Germinal center (tissue), 1 donor: ENCODE data around the gene PAXX.

Source experiments
- DNase-seq: peaks from one replicate; pipeline ENCODE4 v3.0.0; 2012; ENCODE audit warnings: mixed read lengths, low spot score

Gene PAXX

DNA sequence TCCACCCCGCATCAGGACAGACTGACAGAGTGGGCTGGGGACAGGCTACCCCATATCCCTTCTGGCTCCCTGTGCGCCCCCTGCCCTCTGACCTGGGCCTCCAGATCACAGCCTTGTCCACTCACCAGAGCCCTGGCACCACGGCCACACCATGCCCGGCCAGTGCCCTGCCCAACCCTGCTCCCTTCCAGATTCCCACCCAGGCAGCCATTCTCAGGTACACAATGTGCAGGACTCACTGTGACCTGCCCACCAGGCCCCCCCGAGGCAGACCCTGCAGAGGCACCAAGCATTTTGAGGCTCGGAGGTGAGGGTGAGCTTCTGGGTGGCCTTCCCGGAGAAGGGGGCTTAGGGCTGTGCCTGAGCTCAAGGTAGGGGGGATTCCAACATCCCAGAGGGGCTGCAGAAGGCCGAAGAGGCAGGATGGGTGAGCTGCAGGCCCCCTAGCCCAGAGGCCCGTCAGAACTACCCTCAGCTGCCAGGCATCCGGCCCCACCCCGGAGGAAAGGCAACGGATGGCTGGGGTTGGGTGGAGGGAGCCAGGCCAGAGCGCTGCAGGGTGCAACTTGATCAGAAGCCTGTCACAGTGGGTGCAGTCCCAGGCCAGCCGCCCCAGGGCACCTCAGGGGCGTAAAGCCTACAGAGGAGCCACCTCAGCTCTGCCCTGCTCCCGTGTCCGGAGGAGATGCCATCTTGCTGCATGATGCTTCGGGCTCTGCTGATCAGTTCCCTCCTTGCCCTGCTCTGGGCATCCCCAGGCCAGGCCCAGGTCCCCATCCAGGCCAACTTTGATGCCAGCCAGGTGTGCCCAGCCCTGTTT is 9.8 kb upstream of the PAXX start, which contains the start of gene LCNL1:
TSS of gene LCNL1 (plus strand) at position 762 of the 820 bp plus-strand sequence. CDS start 594 bp downstream, outside the sequence.
- no peak for DNase-seq

DNA sequence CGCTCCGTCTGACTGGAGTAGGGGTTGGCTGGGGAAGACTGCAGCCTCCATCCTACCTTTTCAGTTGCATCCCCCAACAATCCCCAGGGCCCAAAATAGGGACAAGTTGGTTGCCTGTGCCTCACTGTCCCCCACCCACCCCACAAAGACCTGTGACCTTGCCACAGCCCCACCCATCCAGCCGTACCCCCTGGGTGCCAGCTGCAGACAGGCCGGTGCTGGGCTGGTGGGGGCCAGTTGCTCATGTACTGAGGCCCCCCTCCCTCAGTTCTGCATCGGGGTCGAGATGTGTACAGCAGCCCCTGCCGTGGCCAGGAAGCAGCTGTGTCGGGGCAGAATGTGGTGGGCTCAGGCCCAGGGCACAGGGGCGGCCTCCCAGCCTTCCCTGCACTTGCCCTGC is 9.1 kb upstream of the PAXX start:
- no peak for DNase-seq

DNA sequence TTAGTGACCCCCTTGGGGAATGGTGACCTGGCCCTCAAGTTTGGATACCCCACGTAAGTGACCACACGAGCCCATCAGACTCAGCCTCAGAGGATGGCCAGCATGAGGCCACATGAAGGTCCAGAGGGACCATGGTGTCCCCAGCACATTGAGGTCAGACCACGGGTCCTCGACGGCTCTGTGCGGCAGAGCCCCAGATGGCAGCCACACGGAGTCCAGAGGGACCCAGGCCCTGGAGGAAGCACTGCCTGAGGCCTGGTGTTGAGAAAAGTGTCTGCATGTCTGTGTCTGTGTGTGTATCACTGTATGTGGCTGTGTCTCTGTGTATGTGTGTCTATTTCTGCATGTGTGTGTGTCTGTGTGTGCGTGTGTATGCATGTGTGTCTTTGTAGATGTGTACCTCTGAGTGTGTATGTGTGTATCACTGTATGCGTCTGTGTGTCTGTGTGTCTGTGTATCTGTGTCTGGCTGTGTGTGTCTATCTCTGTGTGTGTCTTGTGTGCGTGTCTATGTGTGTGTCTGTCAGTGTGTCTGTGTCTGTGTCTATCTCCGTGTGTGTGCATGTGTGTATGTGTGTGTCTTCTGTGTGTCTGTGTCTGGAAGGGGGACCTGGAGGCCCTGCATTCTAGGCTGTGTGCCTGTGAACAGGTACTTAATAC is 8.4 kb upstream of the PAXX start:
- no peak for DNase-seq

DNA sequence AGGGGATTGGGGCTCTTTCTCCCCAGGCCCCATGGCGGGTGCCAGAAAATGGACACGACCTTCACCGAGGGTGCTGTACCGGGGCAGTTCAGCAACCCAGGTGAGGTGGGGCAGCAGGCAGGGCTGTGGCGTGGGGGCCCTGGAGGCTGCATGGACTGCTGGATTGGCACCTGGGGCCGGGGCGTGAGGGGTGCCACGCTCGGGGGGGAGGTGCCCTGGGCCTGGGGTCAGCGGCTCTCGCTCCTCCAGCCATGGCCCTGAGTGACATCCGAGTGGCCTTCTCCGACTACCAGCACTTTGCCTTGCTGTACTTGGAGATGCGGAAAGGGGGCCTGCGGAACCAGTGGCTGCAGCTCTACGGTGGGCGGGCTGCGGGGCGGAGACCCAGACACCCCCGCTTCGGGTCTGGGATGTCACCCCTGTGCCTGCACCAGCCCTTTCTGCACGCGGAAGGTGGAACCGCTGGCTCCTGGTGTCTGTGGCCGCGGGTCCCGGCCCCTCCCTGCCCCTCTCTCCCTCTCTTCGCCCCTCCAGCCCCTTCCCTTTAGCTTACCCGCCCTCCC is 7.7 kb upstream of the PAXX start:
- DNase-seq = no peak

DNA sequence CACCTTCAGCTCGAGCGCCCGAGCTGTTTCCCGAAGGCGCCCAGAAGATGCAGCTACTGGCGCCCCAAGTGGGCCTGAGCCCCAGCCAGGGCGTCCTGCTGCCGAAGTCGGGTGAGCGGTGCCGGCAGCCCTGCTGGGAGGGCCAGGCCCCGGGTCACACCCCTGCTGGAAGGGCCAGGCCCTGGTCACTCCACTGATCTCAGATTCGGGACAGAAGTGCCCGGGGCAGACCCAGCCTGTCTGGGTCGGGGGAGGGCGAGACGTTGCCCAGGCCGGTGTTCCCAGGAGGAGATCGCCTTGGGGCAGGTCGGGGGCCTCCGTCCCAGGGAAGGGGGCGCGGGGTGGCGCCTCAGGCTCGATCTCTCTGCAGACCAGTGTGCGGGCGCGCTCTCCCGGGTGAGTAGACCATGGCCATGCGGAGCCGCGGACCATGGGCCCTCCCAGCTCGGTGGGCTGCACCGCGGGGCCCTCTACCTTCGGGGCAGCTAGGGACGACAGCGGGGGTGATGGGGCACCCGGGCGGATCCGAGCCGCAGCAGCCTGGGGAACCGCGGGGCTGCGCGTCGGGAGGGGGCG is 7.1 kb upstream of the PAXX start:
- DNase-seq = no peak

DNA sequence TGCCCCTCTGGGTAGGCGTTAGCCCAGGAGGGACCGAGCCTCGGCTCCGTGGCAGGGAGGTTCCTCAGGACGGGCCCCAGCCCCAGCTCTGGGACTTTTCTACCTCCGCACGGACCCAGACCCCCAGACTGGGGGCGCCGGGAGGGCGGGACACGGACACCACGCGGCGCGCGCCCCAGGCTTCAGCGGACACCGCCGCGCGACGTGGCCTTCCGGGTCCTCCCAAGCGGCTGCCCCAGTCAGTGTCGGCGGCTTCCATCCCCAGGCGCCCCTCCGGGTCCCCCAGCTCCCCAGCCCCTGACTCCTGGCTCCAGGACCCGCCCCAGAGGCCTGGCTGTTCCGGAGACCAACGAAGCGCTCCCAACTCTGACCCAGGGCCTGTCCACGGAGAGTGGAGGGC is 6.4 kb upstream of the PAXX start:
- no peak for DNase-seq

DNA sequence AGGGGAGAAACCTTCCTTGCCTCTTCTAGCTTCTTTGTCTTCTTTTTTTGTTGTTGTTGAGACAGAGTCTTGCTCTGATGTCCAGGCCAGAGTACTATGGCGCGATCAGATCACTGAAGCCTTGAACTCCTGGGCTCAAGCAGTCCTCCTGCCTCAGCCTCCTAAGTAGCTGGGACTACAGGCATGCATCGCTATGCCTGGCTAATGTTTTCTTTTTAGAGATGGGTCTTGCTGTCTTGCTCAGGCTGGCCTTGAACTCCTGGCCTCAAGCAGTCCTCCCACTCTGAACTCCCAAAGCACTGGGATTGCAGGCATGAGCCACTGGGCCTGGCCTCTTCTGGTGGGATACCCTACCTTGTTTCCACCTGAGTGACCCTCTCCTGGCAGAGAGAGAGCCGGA is 3.4 kb upstream of the PAXX start:
- no peak for DNase-seq

DNA sequence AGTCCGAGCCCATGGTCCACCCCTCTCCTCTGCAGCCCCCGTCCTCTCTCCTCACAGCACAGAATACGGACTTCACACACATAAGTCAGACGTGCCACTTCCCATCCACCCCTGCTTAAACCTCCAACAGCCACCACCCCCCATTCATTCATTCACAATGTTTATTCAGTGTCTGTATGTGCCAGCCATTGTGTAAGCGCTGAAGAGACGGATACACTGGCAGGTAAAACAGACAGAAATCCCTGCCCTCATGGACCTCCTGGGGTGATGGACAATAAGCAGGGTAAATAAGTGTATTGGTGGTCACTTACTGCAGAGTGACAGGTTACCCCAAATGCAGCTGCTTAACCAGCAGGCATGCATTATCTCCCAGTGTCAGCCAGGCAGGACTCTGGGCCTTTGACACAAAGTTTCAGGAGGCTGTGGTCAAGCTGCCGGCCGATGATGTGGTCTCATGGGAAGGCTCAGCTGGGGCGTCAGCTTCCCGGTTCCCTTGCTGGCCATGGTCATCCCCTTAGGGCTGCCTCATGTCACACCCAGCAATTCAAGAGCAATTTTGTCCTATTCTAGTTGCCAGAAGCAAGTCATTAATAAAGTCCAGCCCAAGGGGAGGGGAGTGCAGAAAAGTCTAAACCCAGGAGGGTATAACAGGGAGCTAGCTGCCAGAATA is 1.8 kb upstream of the PAXX start:
- no peak for DNase-seq

DNA sequence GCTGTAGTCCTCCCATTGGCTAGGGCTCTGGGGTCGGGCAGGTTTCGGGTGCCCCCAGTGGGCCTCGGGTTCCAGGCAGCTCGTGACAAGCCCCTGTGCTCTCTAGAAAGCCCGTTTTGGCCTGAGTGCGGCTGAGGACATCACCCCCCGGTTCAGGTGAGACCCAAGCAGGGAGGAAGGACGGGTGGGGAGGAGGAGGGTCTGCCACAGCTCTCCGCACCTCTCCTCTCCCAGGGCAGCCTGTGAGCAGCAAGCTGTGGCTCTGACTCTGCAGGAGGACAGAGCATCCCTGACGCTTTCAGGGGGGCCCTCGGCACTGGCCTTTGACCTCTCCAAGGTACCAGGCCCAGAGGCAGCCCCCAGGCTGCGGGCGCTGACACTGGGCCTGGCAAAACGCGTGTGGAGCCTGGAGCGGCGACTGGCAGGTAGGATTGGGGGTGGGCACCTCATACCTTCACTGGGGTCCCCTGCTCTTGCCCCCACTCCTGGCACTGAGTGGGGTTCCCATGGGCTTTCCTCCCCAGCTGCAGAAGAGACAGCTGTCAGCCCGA is 672 bp downstream of the PAXX start:
- no peak for DNase-seq

DNA sequence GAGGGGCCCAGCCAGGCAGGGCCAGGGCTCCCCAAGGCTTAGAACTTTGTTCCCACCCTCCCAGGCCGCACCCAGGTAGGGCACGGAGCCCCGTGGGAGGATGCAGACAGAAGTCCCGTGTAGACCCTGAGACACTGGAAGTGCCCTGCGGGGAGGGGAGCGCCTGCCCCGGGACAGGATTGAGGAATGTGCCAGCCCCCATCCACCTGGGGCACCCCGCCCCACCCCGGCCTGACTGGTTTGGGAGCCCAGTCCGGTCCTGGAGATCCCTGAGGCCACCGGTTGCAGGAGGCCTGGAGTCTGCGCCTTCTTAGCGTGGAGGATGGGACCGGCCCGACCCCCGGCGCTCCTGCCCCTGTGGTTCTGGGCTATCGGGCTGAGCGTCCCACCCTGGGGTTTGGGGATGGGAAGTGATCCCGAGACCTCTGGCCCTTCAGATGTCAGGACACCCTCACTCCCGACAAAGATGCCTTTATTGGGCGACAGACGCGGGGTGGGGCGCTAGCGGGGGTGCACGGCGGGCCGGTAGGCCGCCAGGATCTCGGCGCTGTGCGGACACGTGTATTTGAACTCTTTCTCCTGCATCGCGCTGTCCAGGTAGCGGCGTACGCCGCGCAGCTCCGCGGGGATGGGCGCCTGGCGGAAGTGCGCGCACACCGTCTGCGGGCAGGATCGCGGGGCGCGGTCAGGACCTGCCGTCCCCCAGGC is 2.1 kb downstream of the PAXX start:
- no peak for DNase-seq

DNA sequence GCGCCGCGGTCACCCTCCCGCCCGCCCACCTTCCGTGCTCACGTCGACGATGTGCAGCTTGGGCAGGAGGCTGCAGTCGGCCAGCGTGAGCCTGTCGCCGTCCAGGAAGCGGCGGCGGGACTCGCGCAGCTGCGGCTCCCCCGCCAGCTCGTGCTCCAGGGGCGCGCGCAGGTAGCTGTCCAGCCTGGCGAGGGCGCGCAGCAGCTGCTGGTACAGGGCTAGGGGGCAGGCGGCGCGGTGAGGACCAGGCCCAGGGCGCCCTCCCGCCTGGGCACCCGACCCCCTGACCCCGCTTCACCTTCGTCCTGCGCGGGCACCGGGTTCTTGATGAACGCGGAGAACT is 2.6 kb downstream of the PAXX start:
- DNase-seq = no peak

DNA sequence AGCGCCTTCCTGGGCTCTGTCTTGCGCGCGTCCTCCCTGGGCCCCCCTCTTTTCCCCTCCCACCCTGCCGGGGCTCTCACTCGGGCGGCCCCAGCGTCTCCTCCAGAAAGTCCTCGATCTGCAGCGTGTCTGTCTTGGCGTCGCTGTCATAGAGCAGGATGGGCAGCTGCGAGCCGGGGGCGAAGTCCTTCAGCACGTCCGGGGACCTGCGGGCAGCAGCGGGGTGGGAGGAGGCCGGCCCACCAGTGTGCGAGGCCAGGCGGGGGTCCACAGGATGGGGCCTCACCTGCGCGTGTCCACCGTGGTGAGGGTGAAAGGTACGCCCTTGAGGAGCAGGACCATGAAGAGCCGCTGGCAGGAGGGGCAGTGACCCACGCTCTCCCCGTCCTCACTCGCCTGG is 3.1 kb downstream of the PAXX start:
- no peak for DNase-seq

DNA sequence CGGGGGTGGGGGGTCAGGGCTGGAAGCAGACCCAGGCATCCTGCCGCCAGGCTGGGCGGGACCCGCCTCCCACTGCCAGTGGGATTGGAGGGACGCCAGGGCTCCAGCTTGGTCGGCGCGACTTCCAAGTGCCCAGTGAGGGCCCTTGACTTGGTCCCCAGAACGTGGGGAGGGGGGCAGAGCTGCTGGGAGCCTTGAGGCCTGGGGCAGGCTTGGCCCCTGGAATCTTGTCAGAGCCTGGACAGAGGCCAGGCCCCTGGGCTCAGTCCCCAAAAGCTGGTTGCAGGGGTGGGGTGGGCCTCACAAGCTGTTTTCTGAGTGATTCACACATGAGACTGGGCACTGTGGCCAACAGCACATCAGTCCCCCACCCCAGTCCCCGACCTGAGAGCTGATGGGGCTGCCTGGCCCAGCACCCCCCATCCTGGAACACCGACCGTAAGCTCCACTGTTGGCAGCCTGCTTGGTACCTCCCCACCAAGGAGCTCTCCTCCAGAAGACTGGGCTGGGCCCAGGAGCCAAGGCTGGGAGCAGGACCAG is 3.6 kb downstream of the PAXX start:
- no peak for DNase-seq

DNA sequence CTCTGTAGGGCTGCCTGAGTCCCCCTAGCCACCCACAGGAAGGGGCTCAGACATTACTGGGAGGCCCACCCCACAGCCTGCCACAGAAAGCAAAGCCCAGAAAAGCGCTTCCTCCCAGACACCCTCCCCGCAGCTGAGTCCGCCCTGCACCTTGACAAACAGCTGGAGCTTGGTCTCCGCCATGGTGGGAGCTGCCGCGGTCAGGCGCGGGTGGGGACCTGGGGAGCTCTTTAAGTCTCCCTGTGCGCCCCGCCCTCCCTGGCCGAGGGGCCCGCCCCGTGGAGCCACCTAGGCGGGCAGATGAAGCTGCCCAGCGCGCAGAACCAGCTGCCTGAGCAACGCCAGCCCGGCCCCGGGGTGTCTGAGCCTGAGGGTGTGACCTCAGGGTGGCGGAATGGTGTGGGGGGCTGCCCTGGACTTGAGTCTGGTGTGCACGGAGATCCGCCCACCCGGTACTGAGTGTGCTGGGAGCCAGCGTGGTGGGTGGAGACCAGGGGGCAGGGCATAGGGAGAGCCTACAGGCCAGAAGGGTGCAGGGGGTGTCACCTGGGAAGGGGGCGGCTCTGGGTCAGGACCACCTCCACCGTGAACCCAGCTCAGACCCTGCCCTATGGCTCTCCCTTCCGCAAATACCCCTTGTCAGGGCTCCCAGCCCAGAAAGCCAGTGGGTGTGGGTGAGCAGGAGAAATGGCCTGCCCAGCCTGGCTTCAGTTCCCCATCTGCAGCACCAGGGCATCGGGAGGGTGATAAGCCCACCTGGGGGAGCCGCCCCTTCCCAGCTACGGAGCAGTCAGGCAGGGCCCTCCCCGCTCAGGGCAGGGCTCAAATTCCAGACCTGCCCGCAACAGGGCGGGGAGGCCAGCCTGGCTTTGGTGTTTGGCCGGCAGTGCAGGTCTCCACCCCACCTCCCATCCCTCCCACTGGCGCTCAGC is 4.4 kb downstream of the PAXX start, which contains the start of gene CLIC3:
TSS of gene CLIC3 (minus strand) at position 208 of the 932 bp plus-strand sequence. CDS start at position 183, 25 bp downstream.
- DNase-seq = no peak

DNA sequence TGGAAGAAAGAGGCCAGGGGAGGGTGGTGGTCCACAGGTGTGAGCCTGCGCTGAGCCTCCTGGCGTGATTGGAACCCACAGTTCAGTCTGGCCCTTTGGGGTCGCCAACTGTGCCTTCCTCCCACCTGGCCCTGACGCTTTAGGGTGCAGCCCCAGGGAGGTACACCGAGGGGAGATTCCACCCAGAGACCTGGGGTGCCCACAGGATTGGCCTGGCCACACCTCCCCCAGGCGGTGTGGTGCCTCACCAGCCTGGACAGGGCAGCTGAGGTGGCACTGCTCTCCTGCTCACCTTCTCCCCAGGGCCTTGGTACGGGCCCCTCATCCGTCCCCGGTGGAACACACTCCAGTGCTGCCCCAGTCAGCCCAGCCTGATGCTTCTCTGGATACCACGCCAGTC is 5.1 kb downstream of the PAXX start:
- no peak for DNase-seq

DNA sequence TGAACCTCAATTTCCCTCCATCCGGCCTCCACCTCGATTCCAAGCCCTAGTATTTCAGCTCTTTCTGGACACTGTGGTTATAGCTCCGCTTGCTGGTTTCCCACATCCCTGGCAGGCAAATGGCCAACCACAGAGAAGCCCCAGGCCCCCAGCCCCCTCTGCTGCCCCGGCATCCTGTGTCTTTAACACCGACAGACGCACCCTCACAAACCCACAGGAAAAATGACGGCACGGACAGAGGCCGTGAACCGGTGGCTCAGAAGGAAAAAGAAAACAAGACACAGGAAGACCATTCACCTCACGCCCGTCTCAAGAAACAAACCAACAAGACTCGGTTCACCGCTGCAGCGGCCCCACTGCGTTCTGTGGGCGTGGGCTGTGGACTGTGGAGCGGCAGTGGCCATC is 5.6 kb downstream of the PAXX start:
- no peak for DNase-seq

DNA sequence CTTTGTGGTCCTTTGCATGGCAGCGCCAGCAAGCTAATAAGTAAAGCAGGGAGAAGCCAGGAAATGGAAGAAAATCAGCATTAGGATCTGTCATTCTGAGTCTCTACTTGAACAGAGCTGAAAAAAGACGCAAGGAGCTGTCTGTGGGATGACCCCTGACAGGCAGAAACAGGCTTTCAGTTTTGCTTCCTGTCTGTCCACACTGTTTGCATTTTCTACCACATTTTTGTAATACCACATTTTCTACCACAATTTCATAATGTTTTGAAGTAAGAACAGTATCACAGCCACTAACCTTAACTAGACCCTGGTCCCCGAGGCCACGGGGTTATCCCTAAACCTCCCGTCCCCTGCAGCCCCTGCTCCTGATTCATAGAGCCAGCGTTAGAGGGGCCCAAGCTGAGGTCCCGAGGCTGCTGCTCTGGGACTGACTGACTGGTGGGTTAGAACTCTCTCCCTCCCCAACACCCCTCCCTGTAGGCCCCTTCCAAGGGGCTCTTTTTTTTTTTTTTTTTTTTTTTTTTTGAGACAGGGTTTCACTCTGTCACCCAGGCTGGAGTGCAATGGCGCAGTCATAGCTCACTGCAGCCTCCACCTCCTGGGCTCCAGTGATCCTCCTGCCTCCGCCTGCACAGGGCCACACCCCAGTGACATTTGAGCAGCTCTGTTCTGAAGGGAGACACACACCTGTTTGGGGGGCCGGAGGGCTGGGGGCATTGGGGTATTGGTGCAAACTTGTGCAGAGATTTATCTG is 8.1 kb downstream of the PAXX start:
- peak; percentile 54 for DNase-seq

DNA sequence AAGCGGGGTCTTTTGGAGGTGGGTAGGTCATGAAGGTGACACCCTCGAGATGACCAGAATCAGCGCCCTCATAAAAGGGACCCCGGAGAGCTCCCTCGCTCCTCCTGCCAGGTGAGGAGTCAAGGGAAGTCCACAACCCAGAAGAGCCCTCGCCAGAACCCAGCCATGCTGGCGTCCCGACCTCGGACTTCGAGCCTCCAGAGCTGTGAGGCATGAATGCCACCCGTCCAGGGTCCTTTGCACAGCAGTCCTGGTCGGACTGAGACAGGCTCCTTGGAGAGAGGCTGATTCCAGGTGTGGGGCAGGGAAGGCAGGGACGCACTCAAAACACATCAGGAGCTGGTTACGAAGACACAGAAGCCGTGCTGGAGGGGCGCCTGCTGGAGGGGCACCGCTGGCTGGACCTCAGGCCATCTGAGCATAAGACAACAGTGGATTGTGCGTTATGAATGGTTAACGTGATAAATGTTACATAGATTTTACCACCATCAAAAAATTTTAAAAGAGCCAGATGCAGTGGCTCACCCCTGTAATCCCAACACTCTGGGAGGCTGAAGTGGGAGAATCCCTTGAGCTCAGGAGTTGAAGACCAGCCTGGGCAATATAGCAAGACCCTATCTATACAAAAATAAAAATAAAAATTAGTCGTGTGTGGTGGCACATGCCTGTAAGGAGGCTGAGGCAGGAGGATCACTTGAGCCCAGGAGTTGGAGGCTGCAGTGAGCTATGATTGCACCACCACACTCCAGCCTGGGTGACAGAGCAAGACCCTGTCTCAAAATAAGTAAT is 9.8 kb downstream of the PAXX start:
- no peak for DNase-seq
